IPS DF 6.9 (cell line): ENCODE measurements around the gene SLC17A8.

Experiments
- DNase-seq: peaks from one replicate; pipeline ENCODE4 v3.0.0-alpha.2; 2013; ENCODE audit warnings: low read depth, low spot score
- H3K27ac ChIP-seq: one replicate; pipeline ENCODE4 v1.5.1; 2013; ENCODE audit warnings: low read length, control low read depth
- H3K27me3 ChIP-seq: 2 replicates; pipeline ENCODE4 v1.6.1; 2013; ENCODE audit warnings: mild to moderate bottlenecking, low read length; ENCODE audit not compliant: control insufficient read depth, insufficient read depth
- H3K36me3 ChIP-seq: 2 replicates; pipeline ENCODE4 v1.6.1; 2013; ENCODE audit warnings: low read length; ENCODE audit not compliant: control insufficient read depth, insufficient read depth
- H3K4me1 ChIP-seq: 2 replicates; pipeline ENCODE4 v1.6.1; 2013; ENCODE audit warnings: low read length; ENCODE audit not compliant: control insufficient read depth, insufficient read depth
- H3K4me3 ChIP-seq: 2 replicates; pipeline ENCODE4 v1.5.1; 2013; ENCODE audit warnings: mild to moderate bottlenecking, low read length
- H3K9me3 ChIP-seq: 2 replicates; pipeline ENCODE4 v1.6.1; 2013; ENCODE audit warnings: low read length, inconsistent platforms; ENCODE audit not compliant: control insufficient read depth, insufficient read depth
- WGBS: extraction: QIAGEN DNeasy Blood & Tissue Kit; methylation state at CpG from one replicate; pipeline ENCODE4 v1.1.7; 2013; ENCODE audit warnings: mixed read lengths, missing lambda C conversion rate; ENCODE audit not compliant: insufficient read length, insufficient coverage; 5-methylcytosine and 5-hydroxymethylcytosine counted together

SLC17A8 gene

DNA sequence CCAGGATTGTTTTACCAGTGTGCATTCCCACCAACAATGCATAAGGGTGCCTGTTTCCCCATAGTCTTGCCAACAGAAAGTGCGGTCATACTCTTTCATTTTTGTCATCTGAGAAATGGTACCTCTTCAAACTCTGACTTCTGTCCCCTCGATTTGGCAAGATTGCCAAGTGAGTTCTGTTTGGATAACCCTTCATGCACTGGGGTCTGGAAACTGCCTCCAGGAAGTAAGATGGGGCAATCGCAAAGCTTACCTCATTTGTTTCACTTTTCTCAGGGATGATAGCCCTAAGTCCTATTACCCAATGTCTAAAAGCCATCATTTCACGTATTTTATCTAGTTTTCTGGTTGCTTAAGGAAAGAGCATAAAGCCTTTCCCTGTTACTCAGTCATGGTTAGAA, 88.2 kb downstream of the SLC17A8 start:
- H3K36me3 ChIP-seq: no peaks in the 10 kb centered on the region
- no peaks in the 10 kb centered on the region for H3K27me3 ChIP-seq
- no peak overlapping the region for H3K4me3 ChIP-seq
- no peaks in the 10 kb centered on the region for H3K4me1 ChIP-seq
- no peak overlapping the region for H3K27ac ChIP-seq
- WGBS: no CpG with 5 or more reads among the region's 4 CpGs
- H3K9me3 ChIP-seq: no peaks in the 10 kb centered on the region
- no peak for DNase-seq

- no peaks in the 10 kb centered on the region for H3K9me3 ChIP-seq
- H3K36me3 ChIP-seq: no peaks in the 10 kb centered on the region
- no CpG with 5 or more reads among the region's 3 CpGs for WGBS
- no peak overlapping the region for H3K4me3 ChIP-seq
- no peaks in the 10 kb centered on the region for H3K27me3 ChIP-seq
- no peaks in the 10 kb centered on the region for H3K4me1 ChIP-seq
- DNase-seq: no peak
- no peak overlapping the region for H3K27ac ChIP-seq
Measured at GRCh38 chr12:100447381-100447780, 90.5 kb downstream of the SLC17A8 start.

DNA sequence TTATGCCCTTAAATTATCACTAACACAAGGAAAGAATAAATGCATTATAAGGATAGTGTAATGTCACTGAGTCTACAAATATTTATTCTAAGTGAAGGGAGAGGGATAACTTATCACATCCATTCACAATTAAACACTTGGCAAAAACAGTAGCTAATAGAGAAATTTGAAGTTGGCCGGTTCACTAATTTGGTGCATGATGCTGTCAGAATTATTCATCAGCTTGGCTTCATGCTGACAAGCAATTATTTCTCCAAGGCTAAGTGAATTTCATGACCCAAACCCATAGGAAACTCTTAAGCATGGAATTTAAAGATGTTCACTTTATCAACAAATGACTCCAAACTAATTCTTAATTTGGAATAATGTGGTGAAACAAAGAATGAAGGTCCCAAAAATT, 91.8 kb downstream of the SLC17A8 start:
- Histone ChIP-seq H3K4me1 (no peaks in the 10 kb centered on the region), H3K9me3 (no peaks in the 10 kb centered on the region), H3K27me3 (no peaks in the 10 kb centered on the region), H3K27ac (no peak overlapping the region), H3K36me3 (no peaks in the 10 kb centered on the region), H3K4me3 (no peak overlapping the region)
- DNase-seq: no peak
- WGBS: no CpG with 5 or more reads among the region's 1 CpG

DNA sequence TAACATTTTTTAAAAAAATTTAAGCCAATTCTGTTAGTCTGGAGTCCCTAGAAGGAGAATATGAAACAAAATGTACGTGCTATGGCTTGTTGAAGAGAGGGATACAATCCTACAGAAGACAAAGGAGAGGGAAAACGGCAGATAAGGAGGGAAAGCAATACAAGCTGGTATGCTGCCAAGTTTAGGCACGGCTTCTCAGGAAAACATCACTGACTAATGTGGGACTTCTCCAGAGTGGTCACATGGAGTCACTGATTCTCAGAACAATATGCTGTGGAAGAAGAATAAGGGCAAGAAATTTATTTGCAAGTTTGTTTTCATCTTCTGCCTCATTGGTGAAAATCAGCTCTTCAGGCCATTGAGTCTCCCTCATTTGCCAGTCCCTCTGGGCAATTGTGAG, 93.9 kb downstream of the SLC17A8 start:
- no CpG with 5 or more reads among the region's 3 CpGs for WGBS
- DNase-seq: no peak
- no peaks in the 10 kb centered on the region for H3K4me1 ChIP-seq
- no peak overlapping the region for H3K27ac ChIP-seq
- no peaks in the 10 kb centered on the region for H3K36me3 ChIP-seq
- H3K4me3 ChIP-seq: no peak overlapping the region
- no peaks in the 10 kb centered on the region for H3K9me3 ChIP-seq
- H3K27me3 ChIP-seq: no peaks in the 10 kb centered on the region

GRCh38 chr12:100453951-100454350, 97.1 kb downstream of the SLC17A8 start:
- Histone ChIP-seq H3K36me3 (no peaks in the 10 kb centered on the region), H3K4me3 (no peak overlapping the region), H3K27me3 (no peaks in the 10 kb centered on the region), H3K27ac (no peak overlapping the region), H3K4me1 (no peaks in the 10 kb centered on the region), H3K9me3 (no peaks in the 10 kb centered on the region)
- DNase-seq: no peak
- no CpG with 5 or more reads among the region's 3 CpGs for WGBS

DNA sequence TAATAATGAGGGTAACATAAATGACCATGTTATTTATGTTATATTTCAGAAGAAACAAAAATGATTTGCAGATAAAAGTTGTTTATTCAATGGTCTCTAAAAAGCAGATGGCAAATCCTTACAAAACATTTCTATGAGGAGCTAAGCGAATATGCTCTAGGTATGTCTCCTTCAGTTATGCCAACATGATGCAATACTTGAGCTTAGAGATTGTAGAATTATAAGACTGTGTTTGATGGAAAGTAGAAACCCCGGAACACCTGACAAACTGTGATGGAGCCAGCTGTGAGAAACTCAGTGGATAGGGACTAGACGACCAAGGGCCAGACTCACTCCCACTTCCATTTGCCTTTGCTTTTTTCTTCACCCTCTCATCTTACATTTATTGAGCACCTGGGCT, 99.0 kb downstream of the SLC17A8 start:
- no peak overlapping the region for H3K27ac ChIP-seq
- no peaks in the 10 kb centered on the region for H3K9me3 ChIP-seq
- no peak for DNase-seq
- no peaks in the 10 kb centered on the region for H3K4me1 ChIP-seq
- no peaks in the 10 kb centered on the region for H3K36me3 ChIP-seq
- no peak overlapping the region for H3K4me3 ChIP-seq
- no peaks in the 10 kb centered on the region for H3K27me3 ChIP-seq
- WGBS: no CpG with 5 or more reads among the region's 3 CpGs

- Histone ChIP-seq H3K36me3 (no peaks in the 10 kb centered on the region), H3K4me1 (no peaks in the 10 kb centered on the region), H3K27me3 (no peaks in the 10 kb centered on the region), H3K9me3 (no peaks in the 10 kb centered on the region), H3K4me3 (no peak overlapping the region), H3K27ac (no peak overlapping the region)
- no CpG with 5 or more reads among the region's 4 CpGs for WGBS
- DNase-seq: no peak
Measured at GRCh38 chr12:100458191-100458590, 101.3 kb downstream of the SLC17A8 start.

- no peaks in the 10 kb centered on the region for H3K36me3 ChIP-seq
- no peak overlapping the region for H3K4me3 ChIP-seq
- H3K27me3 ChIP-seq: no peaks in the 10 kb centered on the region
- no CpG with 5 or more reads among the region's 3 CpGs for WGBS
- H3K27ac ChIP-seq: no peak overlapping the region
- no peaks in the 10 kb centered on the region for H3K4me1 ChIP-seq
- no peaks in the 10 kb centered on the region for H3K9me3 ChIP-seq
- DNase-seq: no peak
Measured at GRCh38 chr12:100460702-100461101, 103.8 kb downstream of the SLC17A8 start.

DNA sequence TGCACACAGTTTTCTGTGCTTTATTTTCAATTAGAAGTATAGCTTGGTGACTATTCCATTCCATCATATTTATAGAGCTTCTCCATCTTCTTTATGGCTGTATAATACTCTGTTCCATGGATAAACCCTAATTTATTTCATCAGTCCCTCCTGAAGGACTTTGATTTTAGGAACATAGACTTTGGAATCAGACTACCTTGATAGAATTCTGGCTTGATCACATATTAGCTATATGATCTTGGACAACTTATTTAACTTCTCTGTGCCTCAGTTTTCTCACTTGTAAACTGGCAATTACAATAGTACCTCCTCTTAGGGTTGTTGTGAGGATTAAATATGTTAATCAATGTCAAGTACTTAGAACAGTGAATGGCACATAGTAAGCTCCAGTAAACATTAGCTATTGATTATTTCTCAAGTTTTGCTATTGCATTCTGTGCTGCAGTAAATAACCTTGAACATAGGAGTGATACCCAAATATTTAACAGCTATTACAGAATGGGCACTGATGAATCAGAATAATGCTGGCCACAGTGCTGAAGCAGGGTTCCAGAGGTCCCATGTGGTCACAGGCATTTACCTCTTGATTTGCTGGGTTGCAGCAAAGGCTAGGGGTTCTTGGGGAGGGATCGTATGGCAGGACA, 104.6 kb downstream of the SLC17A8 start:
- Histone ChIP-seq H3K27ac (no peak overlapping the region), H3K27me3 (no peaks in the 10 kb centered on the region), H3K4me1 (no peaks in the 10 kb centered on the region), H3K9me3 (no peaks in the 10 kb centered on the region), H3K4me3 (no peak overlapping the region), H3K36me3 (no peaks in the 10 kb centered on the region)
- no CpG with 5 or more reads among the region's 1 CpG for WGBS
- DNase-seq: no peak

- WGBS: no CpG with 5 or more reads among the region's 1 CpG
- no peak overlapping the region for H3K27ac ChIP-seq
- DNase-seq: no peak
- H3K36me3 ChIP-seq: no peaks in the 10 kb centered on the region
- H3K4me1 ChIP-seq: no peaks in the 10 kb centered on the region
- no peaks in the 10 kb centered on the region for H3K27me3 ChIP-seq
- H3K9me3 ChIP-seq: no peaks in the 10 kb centered on the region
- no peak overlapping the region for H3K4me3 ChIP-seq
Measured at GRCh38 chr12:100463661-100464060, 106.8 kb downstream of the SLC17A8 start.

DNA sequence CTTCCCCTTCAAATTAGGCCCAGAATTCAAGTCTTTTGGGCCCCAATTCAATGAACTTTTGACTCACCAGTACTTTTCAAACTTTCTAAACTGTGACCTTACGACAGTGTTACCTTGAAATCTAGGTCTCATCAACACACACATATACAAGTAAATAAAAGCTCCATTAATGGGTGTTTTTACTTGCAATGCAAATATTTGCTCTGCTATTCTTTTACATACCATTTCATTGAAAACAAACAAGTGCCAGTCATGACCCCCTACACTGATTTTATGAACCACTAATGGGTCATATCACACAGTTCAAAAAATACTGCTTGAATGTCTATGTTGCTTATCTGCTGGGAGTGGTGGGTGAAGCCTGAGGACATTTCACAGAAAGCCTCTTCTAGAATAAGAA, 107.7 kb downstream of the SLC17A8 start:
- DNase-seq: no peak
- Histone ChIP-seq H3K27ac (no peak overlapping the region), H3K27me3 (no peaks in the 10 kb centered on the region), H3K36me3 (no peaks in the 10 kb centered on the region), H3K4me3 (no peak overlapping the region), H3K4me1 (no peaks in the 10 kb centered on the region), H3K9me3 (no peaks in the 10 kb centered on the region)
- WGBS: no CpG with 5 or more reads among the region's 1 CpG
